Measurements from ENCODE around the gene CHST6.

The CHST6 gene

GRCh38 chr16:75534560-75535205 lies 39.4 kb upstream of the CHST6 start:
- DNase-seq (ENCODE audit: extremely low read depth, low read depth), result no peak
- H3K4me3 ChIP-seq (replicated peaks; ENCODE audit: low read depth, low read length), result no peak overlapping the region
- no peak for TF ChIP-seq CTCF (IDR thresholded peaks at IDR 0.05; ENCODE audit: low read depth, low read length, missing control alignments)

DNA sequence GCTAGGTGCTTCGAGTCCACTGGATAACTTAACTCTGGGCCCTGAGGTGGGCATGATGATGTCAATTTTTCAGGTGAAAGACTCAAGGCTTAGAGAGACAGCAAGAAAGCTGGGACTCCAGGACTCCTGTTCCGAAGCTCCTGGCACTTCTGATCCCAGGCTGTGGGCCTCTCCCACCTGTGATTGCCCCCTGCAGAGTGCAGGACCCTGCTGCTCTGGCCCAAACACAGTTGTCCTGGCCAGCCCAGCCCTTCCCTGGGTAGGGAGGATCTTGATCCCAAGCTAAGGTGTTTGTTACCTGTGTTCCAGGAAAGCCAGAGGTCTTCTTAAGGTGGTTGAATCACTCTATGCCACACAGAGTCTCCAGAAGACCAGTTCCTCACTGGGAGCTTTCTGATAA lies 37.5 kb upstream of the CHST6 start:
- DNase-seq (ENCODE audit: extremely low read depth, low read depth), result no peak
- no peak overlapping the region for H3K4me3 ChIP-seq (replicated peaks; ENCODE audit: low read depth, low read length)
- TF ChIP-seq CTCF (IDR thresholded peaks at IDR 0.05; ENCODE audit: low read depth, low read length, missing control alignments), result no peak

DNA sequence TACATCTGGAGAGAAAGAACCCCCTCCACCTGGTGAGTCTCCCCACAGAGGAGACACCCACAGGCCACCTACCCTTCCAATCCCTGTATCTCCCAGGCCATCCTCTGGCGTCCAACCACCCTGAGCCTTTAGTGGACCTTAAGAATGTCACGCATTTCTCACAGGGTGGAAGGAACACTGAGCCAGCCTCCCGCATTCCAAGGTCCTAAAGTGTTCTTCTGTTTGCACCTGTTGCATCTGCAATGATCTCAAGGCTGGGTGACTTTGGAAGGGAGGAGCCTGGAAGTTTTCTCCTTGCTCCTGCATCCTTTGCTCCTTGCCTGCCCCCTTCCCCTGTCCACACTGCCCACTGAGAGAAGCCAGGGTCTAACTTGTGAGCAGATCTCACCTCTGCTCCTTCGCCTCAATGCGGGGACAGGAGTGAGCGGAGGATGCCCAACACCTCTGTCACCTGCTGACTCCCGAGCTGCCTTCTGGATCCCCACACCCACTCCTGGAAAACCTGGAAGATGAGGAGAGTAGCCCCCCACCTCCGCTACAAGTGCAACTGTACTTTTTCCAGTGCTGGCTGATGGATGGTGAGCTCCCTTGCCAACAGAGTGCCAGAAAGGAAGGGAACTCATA lies 37.0 kb upstream of the CHST6 start:
- TF ChIP-seq CTCF (IDR thresholded peaks at IDR 0.05; ENCODE audit: low read depth, low read length, missing control alignments), result no peak

DNA sequence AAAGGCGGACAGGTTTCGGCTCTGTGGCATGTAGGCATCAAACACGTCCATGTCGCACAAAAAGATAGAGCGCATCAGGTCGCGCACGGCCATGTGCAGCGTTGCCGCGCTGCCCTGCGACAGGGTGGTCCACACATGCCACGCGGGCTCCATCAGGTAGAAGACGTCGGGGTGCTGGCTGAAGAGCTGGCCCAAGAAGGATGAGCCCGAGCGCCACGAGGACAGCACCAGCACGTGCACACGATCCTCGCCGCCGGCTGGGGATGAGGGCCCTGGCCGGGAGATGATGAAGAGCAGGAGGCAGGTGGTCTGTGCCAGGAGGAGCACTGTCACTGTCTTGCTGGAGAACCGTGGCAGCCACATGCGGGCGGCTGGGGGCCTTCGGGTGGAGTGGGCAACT lies 34.7 kb upstream of the CHST6 start:
- DNase-seq (ENCODE audit: extremely low read depth, low read depth), result no peak
- no peak for TF ChIP-seq CTCF (IDR thresholded peaks at IDR 0.05; ENCODE audit: low read depth, low read length, missing control alignments)
- H3K4me3 ChIP-seq (replicated peaks; ENCODE audit: low read depth, low read length), result no peak overlapping the region

More for the DNA sequence above, 37.0 kb upstream of the CHST6 start:
- H3K4me3 ChIP-seq (replicated peaks; ENCODE audit: low read depth, low read length), result no peak overlapping the region
- no peak for DNase-seq (ENCODE audit: extremely low read depth, low read depth)

- no peak for TF ChIP-seq CTCF (IDR thresholded peaks at IDR 0.05; ENCODE audit: low read depth, low read length, missing control alignments)
- H3K4me3 ChIP-seq (replicated peaks; ENCODE audit: low read depth, low read length), result no peak overlapping the region
- no peak for DNase-seq (ENCODE audit: extremely low read depth, low read depth)
Measured at GRCh38 chr16:75529056-75529905, 34.0 kb upstream of the CHST6 start.

DNA sequence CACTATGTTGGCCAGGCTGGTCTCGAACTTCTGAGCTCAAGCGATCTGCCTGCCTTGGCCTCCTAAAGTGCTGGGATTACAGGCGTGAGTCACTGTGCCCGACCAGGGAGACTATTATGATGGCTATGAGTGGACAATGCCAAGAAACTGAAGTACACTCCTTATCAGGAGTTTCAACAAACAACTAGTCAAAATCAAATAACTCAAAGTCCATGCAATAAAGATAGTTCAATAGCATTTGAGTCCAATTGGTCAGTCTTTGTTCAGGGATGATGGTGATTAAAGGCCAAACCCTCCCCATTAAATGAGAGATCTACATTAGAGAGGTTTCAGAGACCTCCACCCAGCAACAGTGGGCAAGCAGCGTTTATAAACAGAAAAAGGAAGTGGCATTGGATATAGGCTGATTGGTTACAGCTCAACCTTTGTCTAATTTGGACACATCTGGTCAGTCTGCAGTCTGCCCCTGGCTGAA lies 32.6 kb upstream of the CHST6 start:
- no peak overlapping the region for H3K4me3 ChIP-seq (replicated peaks; ENCODE audit: low read depth, low read length)
- DNase-seq (ENCODE audit: extremely low read depth, low read depth), result no peak
- no peak for TF ChIP-seq CTCF (IDR thresholded peaks at IDR 0.05; ENCODE audit: low read depth, low read length, missing control alignments)
